HG02642 (cell line): ENCODE measurements around the gene USP35.

Experiments
- ATAC-seq: cut with Tn5 transposase; IDR thresholded peaks from one replicate; pipeline ENCODE4 v1.9.1; 2021; ENCODE audit warnings: mild to moderate bottlenecking; ENCODE audit not compliant: unreplicated experiment, poor library complexity

The USP35 gene

GRCh38 chr11:78255919-78256318 lies 67.2 kb downstream of the USP35 start:
- ATAC-seq, result no peak

GRCh38 chr11:78256962-78257361 lies 68.2 kb downstream of the USP35 start:
- ATAC-seq, result no peak

- ATAC-seq, result no peak
These were observed 68.9 kb downstream of the USP35 start for GRCh38 chr11:78257654-78258053.

- ATAC-seq, result no peak
These were observed 71.2 kb downstream of the USP35 start for GRCh38 chr11:78259777-78260487.

GRCh38 chr11:78261367-78261766 lies 72.6 kb downstream of the USP35 start:
- no peak for ATAC-seq

- ATAC-seq, result no peak
These were observed 73.1 kb downstream of the USP35 start for GRCh38 chr11:78261828-78262227.

- ATAC-seq, result no peak
These were observed 73.5 kb downstream of the USP35 start for GRCh38 chr11:78262238-78262637.

- no peak for ATAC-seq
These were observed 74.0 kb downstream of the USP35 start for GRCh38 chr11:78262691-78263090.
